Hematopoietic multipotent progenitor cell treated with erythropoietin and hydrocortisone succinate and interleukin-3 and kit ligand, for 17 days (in vitro differentiated cells): ENCODE results near the gene APOL4.
A peak's percentile ranks its signal among the peaks of the same experiment; 100 is the strongest.
"Not testable (repeated sequence)": the region's sequence is repeated elsewhere in the genome, so short reads cannot be mapped to it uniquely, and the experiment has no call there.

Experiments
- DNase-seq: peaks from one replicate; pipeline ENCODE4 v3.0.0-alpha.2; 2015; ENCODE audit warnings: low spot score

The APOL4 gene

DNA sequence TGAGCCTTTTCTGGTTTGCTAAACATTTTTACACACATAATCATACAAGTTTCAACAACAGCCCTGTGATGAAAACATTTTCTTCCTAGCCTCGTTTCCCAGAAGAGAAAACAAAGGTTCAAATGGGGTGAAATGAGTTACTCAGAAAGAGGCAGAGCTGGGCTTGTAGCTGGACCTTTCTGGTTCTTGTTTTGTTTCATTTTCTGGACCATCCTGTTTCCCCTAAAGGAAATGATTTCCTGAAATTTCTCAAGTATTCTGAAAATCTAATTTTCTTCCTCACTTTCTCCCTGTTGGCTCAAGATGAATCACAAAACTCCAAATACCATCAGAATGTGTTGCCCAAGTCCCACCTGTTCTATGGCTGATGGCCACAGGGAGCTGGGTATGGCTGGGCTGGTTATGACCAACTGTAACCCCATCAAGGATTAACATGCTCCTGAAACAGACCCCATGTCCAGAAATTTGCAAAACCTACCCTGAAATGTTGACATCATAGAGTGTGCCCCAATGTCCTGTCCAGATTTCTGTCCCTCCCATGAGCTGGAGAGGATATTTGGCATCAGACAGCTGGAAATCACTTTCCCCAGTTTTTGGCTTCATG is 6.7 kb upstream of the APOL4 start:
- DNase-seq, result no peak

GRCh38 chr22:36206255-36206654 is 4.6 kb upstream of the APOL4 start:
- no peak for DNase-seq

- DNase-seq, result not testable (repeated sequence)
Measured at GRCh38 chr22:36205573-36205972, 4.0 kb upstream of the APOL4 start.

- DNase-seq, result no peak
Measured at GRCh38 chr22:36204632-36205015, 3.0 kb upstream of the APOL4 start.

DNA sequence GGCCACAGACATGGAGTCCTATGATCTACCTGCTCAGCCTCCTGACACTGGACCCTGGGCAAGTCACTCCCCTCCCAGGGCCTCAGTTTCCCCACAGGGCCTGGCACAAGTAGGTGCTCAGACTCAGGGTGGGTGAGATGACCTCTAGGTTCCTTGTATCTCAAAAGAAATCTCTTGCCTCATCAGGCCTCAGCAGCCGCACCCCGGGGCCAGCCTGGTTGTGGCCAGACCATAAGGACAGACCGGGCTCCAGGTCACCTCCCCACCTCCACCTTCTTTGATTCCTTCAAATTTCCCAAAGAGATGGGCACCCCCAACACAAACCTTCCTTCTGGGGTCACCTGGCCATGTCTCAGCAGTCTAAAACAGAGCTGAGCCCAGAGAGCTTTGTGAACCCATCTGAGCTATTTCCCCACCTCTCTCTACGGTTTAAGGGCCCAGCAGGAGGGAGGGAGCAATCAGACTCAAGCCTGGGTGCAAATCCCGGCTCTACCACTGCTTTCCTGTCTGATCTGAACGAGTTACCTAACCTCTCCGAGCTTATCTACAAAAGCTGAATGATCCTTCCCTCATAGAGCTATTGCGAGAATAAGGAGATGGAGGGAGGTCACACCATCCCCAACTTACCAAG is 2.5 kb upstream of the APOL4 start:
- DNase-seq, result no peak

GRCh38 chr22:36203441-36203840 is 1.8 kb upstream of the APOL4 start:
- DNase-seq, result not testable (repeated sequence)

DNA sequence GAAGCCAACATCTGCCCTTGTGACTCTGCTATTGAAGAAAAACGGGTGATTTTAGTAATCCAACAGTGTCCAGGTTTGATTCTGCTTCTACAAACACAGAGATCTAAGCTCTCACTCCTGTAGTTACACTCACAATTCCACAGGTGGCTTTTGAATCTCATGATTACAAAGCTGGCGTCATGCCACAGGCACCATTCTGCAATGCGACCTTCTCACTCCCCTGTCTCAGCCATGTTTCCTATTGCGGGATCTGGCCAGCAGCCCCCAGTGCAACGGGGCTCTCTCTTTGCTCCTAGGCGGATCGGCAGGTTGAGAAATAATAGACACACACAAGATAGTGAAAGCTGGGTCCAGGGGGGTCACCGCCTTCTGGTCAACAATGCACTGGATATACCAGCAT is 1.3 kb upstream of the APOL4 start:
- not testable (repeated sequence) for DNase-seq

- not testable (repeated sequence) for DNase-seq
Measured at GRCh38 chr22:36201025-36201424, 584 bp downstream of the APOL4 start.

GRCh38 chr22:36199001-36199551 is 2.5 kb downstream of the APOL4 start:
- no peak for DNase-seq

- DNase-seq, result no peak
Measured at GRCh38 chr22:36198536-36198935, 3.1 kb downstream of the APOL4 start.

DNA sequence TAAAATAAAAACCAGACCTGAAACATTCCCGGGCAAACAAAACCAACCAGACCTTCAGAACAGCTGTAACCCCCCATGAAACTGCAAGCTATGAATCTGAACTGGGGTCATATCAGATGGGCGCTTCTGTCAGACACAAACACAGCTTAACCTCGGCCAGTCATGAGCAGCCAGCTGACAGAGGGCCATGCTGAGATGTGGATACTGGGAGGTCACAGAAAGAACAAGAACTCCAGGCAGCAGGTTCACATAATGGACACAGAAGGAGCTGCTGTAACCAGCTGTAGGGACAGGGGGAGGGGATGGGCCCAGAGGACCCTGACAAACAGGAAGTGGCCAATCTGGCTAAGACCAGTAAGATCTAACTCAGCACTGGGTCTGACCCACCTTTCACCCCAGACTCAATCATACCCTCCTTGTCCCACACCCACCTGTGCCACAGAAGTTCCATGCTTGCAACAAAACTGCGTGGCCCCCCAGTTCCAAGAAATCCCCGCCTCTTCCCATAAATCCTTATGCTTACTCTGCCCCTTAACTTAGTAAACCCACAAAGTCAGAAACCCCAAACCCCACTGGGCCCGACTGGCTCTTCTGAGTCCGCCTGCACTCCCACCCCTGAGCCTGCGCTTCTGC is 4.0 kb downstream of the APOL4 start:
- DNase-seq, result no peak

GRCh38 chr22:36197065-36197440 is 4.6 kb downstream of the APOL4 start:
- no peak for DNase-seq

GRCh38 chr22:36196254-36197064 is 5.2 kb downstream of the APOL4 start:
- DNase-seq, result no peak

DNA sequence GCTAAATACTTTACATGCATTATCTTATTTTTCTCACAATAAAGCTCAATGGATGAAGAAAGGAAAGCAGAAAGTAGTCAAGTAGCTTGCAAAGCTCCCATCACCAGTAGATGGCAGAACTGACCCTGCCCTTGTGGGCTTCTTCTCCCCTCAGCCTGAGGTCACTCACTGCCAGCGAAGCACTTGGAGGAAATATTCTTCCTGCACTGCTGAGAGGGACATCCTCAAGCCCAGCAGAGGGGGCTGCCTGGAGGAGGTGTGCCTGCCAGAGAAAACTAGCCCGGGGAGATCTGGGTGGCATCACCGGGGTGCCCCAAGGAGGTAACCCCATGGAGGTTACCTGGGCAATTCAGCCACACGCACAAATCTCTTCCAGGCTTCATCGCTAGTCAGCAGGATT is 6.6 kb downstream of the APOL4 start:
- DNase-seq, result peak; percentile 42

DNA sequence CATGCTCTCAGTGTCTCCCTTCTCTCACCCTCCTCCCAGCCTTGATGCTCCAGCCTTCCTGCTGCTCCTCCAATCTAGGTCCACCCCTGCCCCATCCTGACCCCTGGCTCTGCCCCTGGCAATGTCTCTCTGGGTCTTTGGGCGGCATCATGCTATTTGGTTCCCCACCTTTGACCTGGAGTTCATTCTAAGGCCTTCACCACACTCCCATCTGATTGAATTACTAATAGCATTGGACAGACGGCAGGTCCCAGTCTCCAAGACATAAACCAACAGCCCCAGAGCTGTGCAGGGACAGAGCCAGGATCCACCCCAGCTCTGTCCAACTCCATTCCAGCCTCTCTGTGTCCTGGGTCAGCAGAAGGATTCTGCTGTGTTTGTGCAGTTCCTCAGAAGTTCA is 7.2 kb downstream of the APOL4 start:
- DNase-seq, result no peak

- no peak for DNase-seq
Measured at GRCh38 chr22:36193577-36193976, 8.0 kb downstream of the APOL4 start.

DNA sequence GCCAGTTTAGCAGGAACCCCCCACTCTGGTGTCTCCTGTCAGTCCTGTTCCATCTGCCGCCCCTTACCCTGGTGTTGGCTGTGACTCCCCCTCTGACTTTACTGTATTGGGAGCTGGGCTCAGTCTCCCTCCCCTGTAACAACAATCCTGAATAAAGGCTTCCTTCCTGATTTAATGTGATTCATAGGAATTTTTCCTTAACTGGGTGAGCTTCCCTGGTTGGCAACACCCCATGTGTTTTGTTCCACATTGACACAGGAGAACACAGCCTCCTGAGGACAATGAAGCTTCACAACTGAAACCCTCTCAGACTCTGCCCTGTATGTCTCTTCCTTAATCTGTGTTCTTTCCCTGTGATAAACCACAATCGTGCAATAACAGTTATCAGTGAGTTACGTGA is 8.4 kb downstream of the APOL4 start:
- no peak for DNase-seq

GRCh38 chr22:36192542-36192941 is 9.1 kb downstream of the APOL4 start:
- DNase-seq, result no peak

DNA sequence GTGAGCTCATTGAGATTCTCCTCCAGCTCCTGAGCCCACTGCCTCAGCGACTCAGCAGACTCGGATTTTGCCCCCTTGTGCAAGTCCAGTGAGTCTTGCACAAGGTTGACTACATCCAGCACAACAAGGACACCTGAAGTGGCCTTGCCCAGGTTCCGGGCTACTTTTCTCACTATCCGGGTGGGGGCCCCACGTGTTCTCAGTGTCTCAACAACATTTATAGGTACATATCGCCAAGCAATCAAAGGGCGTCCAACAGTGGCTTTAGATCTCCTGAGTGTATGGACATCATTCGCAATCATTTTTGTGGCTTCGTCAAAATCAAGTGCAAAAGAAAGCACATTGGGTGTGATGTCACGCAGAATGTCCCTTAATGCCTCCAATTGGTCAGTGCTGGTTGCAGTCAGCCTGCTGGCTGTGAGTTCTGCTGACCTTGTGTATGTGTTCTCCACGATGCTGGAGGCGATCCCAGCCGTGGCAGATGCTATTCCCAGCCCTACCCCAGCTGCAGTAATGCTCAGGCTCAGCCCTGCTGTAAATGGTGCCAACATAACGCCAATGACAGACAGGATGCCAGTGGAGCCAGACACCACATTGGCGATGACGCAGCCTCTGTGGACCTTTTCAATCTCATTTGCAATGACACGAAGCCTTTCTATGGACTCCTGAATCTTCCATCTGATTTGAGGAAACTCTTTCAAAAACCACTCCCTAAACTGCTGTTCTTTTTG is 10.3 kb downstream of the APOL4 start:
- DNase-seq, result no peak

- DNase-seq, result not testable (repeated sequence)
Measured at GRCh38 chr22:36187862-36188261, 13.7 kb downstream of the APOL4 start.

GRCh38 chr22:36185828-36186624 is 15.6 kb downstream of the APOL4 start:
- DNase-seq, result no peak
